HEK293 (cell line): ENCODE results near the gene PARD6G.
A peak's percentile ranks its signal among the peaks of the same experiment; 100 is the strongest.

Experiments
- CTCF ChIA-PET: fragments of 350-600 bp; formaldehyde crosslinking; extraction: SDS; loops from one replicate; lab custom pipeline; 2021; ENCODE audit warnings: antibody characterized with exemption; lab: Yijun Ruan, JAX
- POLR2A ChIA-PET: fragments of 300-600 bp; formaldehyde crosslinking; extraction: SDS; loops from one replicate; lab custom pipeline; 2020; ENCODE audit warnings: antibody characterized with exemption, inconsistent platforms; lab: Yijun Ruan, JAX
- H3K27ac ChIP-seq: fragments of 200-500 bp; sonication (Bioruptor generic); 2 replicates; pipeline ENCODE4 v1.5.1; 2014; ENCODE audit warnings: low read depth, low read length, control low read depth, inconsistent platforms; ENCODE audit errors: extremely low read depth
- H3K36me3 ChIP-seq, 2 experiments: fragments of 200-500 bp in 1 of 2; sonication (Bioruptor generic) in 1 of 2; 1 replicate in 1 of 2; 2 replicates in 1 of 2; pipeline ENCODE4 v1.5.1; 2014 to 2017; ENCODE audit warnings: inconsistent platforms in 2 of 2, low read length in 2 of 2; ENCODE audit not compliant: control insufficient read depth in 2 of 2, insufficient read depth in 1 of 2
- H3K4me1 ChIP-seq: fragments of 200-500 bp; sonication (Bioruptor generic); 2 replicates; pipeline ENCODE4 v1.5.1; 2014; ENCODE audit warnings: mild to moderate bottlenecking, low read length, inconsistent platforms; ENCODE audit not compliant: control insufficient read depth, insufficient read depth
- H3K4me3 ChIP-seq: 2 replicates; pipeline ENCODE4 v1.5.1; 2011; ENCODE audit warnings: low read depth, mild to moderate bottlenecking, control low read depth, low read length, moderate library complexity
- H3K9me3 ChIP-seq: fragments of 200-500 bp; sonication (Bioruptor generic); 2 replicates; pipeline ENCODE4 v1.5.1; 2014; ENCODE audit warnings: low read depth, low read length, inconsistent platforms; ENCODE audit not compliant: control insufficient read depth, insufficient read depth
- HOXD13 ChIP-seq: sonication (generic); formaldehyde crosslinking; IDR thresholded peaks from 2 replicates; pipeline ENCODE4 v1.8.0; 2022; ENCODE audit warnings: missing genetic modification reagents, borderline replicate concordance
- MYNN ChIP-seq: fragments of 450-650 bp; formaldehyde crosslinking; IDR thresholded peaks from 2 replicates; pipeline ENCODE4 v1.5.1; 2016; ENCODE audit warnings: missing biosample characterization, missing genetic modification characterization, borderline replicate concordance
- PRDM4 ChIP-seq: fragments of 450-650 bp; formaldehyde crosslinking; IDR thresholded peaks from 2 replicates; pipeline ENCODE4 v1.5.1; 2017; ENCODE audit warnings: missing biosample characterization, missing genetic modification characterization
- SP2 ChIP-seq: fragments of 450-650 bp; formaldehyde crosslinking; IDR thresholded peaks from 2 replicates; pipeline ENCODE4 v1.5.1; 2016; ENCODE audit warnings: missing biosample characterization, missing genetic modification characterization
- ZBTB21 ChIP-seq: fragments of 450-650 bp; formaldehyde crosslinking; IDR thresholded peaks from 2 replicates; pipeline ENCODE4 v1.5.1; 2017; ENCODE audit warnings: missing biosample characterization, missing genetic modification characterization
- ZBTB8A ChIP-seq: fragments of 450-650 bp; formaldehyde crosslinking; IDR thresholded peaks from 2 replicates; pipeline ENCODE4 v1.5.1; 2016; ENCODE audit warnings: missing biosample characterization, missing genetic modification characterization
- ZFP3 ChIP-seq: fragments of 450-650 bp; formaldehyde crosslinking; IDR thresholded peaks from 2 replicates; pipeline ENCODE4 v1.5.1; 2016; ENCODE audit warnings: low read depth, missing biosample characterization, missing genetic modification characterization
- ZFP41 ChIP-seq: fragments of 450-650 bp; formaldehyde crosslinking; IDR thresholded peaks from 2 replicates; pipeline ENCODE4 v1.5.1; 2016; ENCODE audit warnings: missing biosample characterization, missing genetic modification characterization, borderline replicate concordance
- ZFP69B ChIP-seq: fragments of 450-650 bp; formaldehyde crosslinking; IDR thresholded peaks from 2 replicates; pipeline ENCODE4 v1.5.1; 2016; ENCODE audit warnings: missing biosample characterization, missing genetic modification characterization
- ZIC2 ChIP-seq: fragments of 450-650 bp; formaldehyde crosslinking; IDR thresholded peaks from 2 replicates; pipeline ENCODE4 v1.5.1; 2016; ENCODE audit warnings: missing biosample characterization, missing genetic modification characterization
- ZNF121 ChIP-seq: fragments of 450-650 bp; formaldehyde crosslinking; IDR thresholded peaks from 2 replicates; pipeline ENCODE4 v1.5.1; 2016; ENCODE audit warnings: missing biosample characterization, missing genetic modification characterization
- ZNF362 ChIP-seq: fragments of 450-650 bp; formaldehyde crosslinking; IDR thresholded peaks from 2 replicates; pipeline ENCODE4 v1.5.1; 2016; ENCODE audit warnings: missing biosample characterization, missing genetic modification characterization
- ZNF366 ChIP-seq: fragments of 450-650 bp; formaldehyde crosslinking; conservative IDR thresholded peaks from 2 replicates; pipeline ENCODE4 v1.5.1; 2016; ENCODE audit warnings: missing biosample characterization, missing genetic modification characterization
- ZNF37A ChIP-seq: fragments of 450-650 bp; IDR thresholded peaks from 2 replicates; pipeline ENCODE4 v1.5.1; 2018; ENCODE audit warnings: missing biosample characterization, missing genetic modification characterization
- ZNF701 ChIP-seq: fragments of 450-650 bp; formaldehyde crosslinking; IDR thresholded peaks from 2 replicates; pipeline ENCODE4 v1.5.1; 2016; ENCODE audit warnings: missing biosample characterization, missing genetic modification characterization
- ZNF837 ChIP-seq: fragments of 450-650 bp; formaldehyde crosslinking; IDR thresholded peaks from 2 replicates; pipeline ENCODE4 v1.5.1; 2016; ENCODE audit warnings: missing biosample characterization, missing genetic modification characterization
- ZSCAN23 ChIP-seq: fragments of 450-650 bp; formaldehyde crosslinking; IDR thresholded peaks from 2 replicates; pipeline ENCODE4 v1.5.1; 2016; ENCODE audit warnings: missing biosample characterization, missing genetic modification characterization
- ZXDB ChIP-seq: fragments of 450-650 bp; formaldehyde crosslinking; IDR thresholded peaks from 2 replicates; pipeline ENCODE4 v1.5.1; 2016; ENCODE audit warnings: missing biosample characterization, missing genetic modification characterization
- TF ChIP-seq, protein P1 (sequence below): fragments of 450-650 bp; formaldehyde crosslinking; IDR thresholded peaks from 2 replicates; pipeline ENCODE4 v1.5.1; 2016; ENCODE audit warnings: missing biosample characterization, missing genetic modification characterization
- TF ChIP-seq, protein P2 (sequence below): fragments of 450-650 bp; formaldehyde crosslinking; IDR thresholded peaks from 2 replicates; pipeline ENCODE4 v1.5.1; 2016; ENCODE audit warnings: missing biosample characterization, missing genetic modification characterization

The PARD6G gene

GRCh38 chr18:80245781-80246444 lies 1.4 kb downstream of the PARD6G start (continued):
- TF ChIP-seq PRDM4 (tag by site-specific recombination) = no peak
- no peak for TF ChIP-seq ZNF837 (tag by site-specific recombination)
- TF ChIP-seq, protein P1, sequence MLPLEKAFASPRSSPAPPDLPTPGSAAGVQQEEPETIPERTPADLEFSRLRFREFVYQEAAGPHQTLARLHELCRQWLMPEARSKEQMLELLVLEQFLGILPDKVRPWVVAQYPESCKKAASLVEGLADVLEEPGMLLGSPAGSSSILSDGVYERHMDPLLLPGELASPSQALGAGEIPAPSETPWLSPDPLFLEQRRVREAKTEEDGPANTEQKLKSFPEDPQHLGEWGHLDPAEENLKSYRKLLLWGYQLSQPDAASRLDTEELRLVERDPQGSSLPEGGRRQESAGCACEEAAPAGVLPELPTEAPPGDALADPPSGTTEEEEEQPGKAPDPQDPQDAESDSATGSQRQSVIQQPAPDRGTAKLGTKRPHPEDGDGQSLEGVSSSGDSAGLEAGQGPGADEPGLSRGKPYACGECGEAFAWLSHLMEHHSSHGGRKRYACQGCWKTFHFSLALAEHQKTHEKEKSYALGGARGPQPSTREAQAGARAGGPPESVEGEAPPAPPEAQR = no peak
- TF ChIP-seq ZNF701 (tag by site-specific recombination) = no peak
- no peak for TF ChIP-seq ZFP3 (tag by site-specific recombination)
- TF ChIP-seq ZNF362 (tag by site-specific recombination) = no peak
- no peak for TF ChIP-seq ZFP69B
- TF ChIP-seq ZNF37A = no peak
- TF ChIP-seq SP2 (tag by site-specific recombination) = 0 out of 2 replicates have a peak, but pooled peaks have one; percentile 35
- no peak for TF ChIP-seq ZFP41
- TF ChIP-seq ZXDB (tag by site-specific recombination) = no peak
- TF ChIP-seq MYNN = no peak
- TF ChIP-seq ZIC2 (tag by site-specific recombination) = 0 out of 2 replicates have a peak, but pooled peaks have one; percentile 10
- peak; percentile 74 for TF ChIP-seq ZBTB8A (tag by site-specific recombination)
- no peak for TF ChIP-seq ZSCAN23 (tag by site-specific recombination)
- TF ChIP-seq ZNF366 (tag by site-specific recombination) = no peak
- peak; percentile 40; the same call in 1 of the 2 replicates for TF ChIP-seq ZNF121 (tag by site-specific recombination)
- no peak for TF ChIP-seq HOXD13 (CRISPR knock-in tag)

- no peak for TF ChIP-seq ZBTB21 (tag by site-specific recombination)
- TF ChIP-seq, protein P2, sequence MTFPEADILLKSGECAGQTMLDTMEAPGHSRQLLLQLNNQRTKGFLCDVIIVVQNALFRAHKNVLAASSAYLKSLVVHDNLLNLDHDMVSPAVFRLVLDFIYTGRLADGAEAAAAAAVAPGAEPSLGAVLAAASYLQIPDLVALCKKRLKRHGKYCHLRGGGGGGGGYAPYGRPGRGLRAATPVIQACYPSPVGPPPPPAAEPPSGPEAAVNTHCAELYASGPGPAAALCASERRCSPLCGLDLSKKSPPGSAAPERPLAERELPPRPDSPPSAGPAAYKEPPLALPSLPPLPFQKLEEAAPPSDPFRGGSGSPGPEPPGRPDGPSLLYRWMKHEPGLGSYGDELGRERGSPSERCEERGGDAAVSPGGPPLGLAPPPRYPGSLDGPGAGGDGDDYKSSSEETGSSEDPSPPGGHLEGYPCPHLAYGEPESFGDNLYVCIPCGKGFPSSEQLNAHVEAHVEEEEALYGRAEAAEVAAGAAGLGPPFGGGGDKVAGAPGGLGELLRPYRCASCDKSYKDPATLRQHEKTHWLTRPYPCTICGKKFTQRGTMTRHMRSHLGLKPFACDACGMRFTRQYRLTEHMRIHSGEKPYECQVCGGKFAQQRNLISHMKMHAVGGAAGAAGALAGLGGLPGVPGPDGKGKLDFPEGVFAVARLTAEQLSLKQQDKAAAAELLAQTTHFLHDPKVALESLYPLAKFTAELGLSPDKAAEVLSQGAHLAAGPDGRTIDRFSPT (tag by site-specific recombination) = peak; percentile 25; the same call in 1 of the 2 replicates
- H3K27ac ChIP-seq = no peak overlapping the region
- CTCF ChIA-PET = interaction anchor here (0.9 kb wide), 1 partner anchor 88 kb away, joined by 4 read pairs; no protein-coding TSS in a partner anchor
- H3K36me3 ChIP-seq = no peaks in the 10 kb centered on the region
- no peaks in the 10 kb centered on the region for H3K9me3 ChIP-seq
- POLR2A ChIA-PET = no interaction called here
- H3K4me1 ChIP-seq = 0 out of 2 replicates have a peak, but pooled peaks cover 4% of the 10 kb centered on the region
- H3K4me3 ChIP-seq = no peak overlapping the region
Observed at GRCh38 chr18:80244956-80245730, 2.2 kb downstream of the PARD6G start.
